Natural killer cell (primary cell): ENCODE data around the gene SP3. TPM values are rescaled to one million over a fixed set of nuclear protein-coding genes. Genes with fewer than 3 reads are reported as not detected.

Source experiments
- ATAC-seq, 3 donors: fragments of 150-1000 bp in 2 of 3; fragments of 200-7000 bp in 1 of 3; cut with Tn5 transposase; 1 replicate in 1 of 3; 2 replicates in 2 of 3; pipeline ENCODE4 v1.10.0; 2021; ENCODE audit warnings: mild to moderate bottlenecking in 2 of 3, moderate library complexity in 2 of 3
- DNase-seq, 2 donors: peaks; one replicate each; pipeline versions ENCODE4 v3.0.0 to v3.0.0-alpha.2; 2013 to 2021; ENCODE audit warnings: mixed read lengths in 1 of 2
- H3K27ac ChIP-seq: one replicate; pipeline ENCODE4 v1.5.1; 2013; ENCODE audit warnings: mild to moderate bottlenecking, low read length
- H3K27me3 ChIP-seq: one replicate; pipeline ENCODE4 v1.6.1; 2013; ENCODE audit warnings: low read length; ENCODE audit not compliant: control insufficient read depth, insufficient read depth
- H3K36me3 ChIP-seq: one replicate; pipeline ENCODE4 v1.6.1; 2013; ENCODE audit warnings: low read length; ENCODE audit not compliant: control insufficient read depth, insufficient read depth
- H3K4me1 ChIP-seq: one replicate; pipeline ENCODE4 v1.6.1; 2013; ENCODE audit warnings: low read length; ENCODE audit not compliant: control insufficient read depth, insufficient read depth
- H3K4me3 ChIP-seq: one replicate; pipeline ENCODE4 v1.5.1; 2013; ENCODE audit warnings: low read length
- H3K9me3 ChIP-seq: one replicate; pipeline ENCODE4 v1.6.1; 2013; ENCODE audit warnings: low read length; ENCODE audit not compliant: control insufficient read depth, insufficient read depth
- H3K27ac Mint-ChIP-seq, 2 donors: one replicate each; pipeline ENCODE4 v1.8.0; 2022; ENCODE audit warnings: mild to moderate bottlenecking in 2 of 2, mixed read lengths in 2 of 2, moderate library complexity in 1 of 2
- H3K27me3 Mint-ChIP-seq, 2 donors: one replicate each; pipeline ENCODE4 v1.8.0; 2022; ENCODE audit warnings: low read depth in 2 of 2, mixed read lengths in 2 of 2
- H3K36me3 Mint-ChIP-seq: one replicate; pipeline ENCODE4 v1.8.0; 2022; ENCODE audit warnings: mixed read lengths
- H3K4me1 Mint-ChIP-seq, 2 donors: one replicate each; pipeline ENCODE4 v1.8.0; 2022; ENCODE audit warnings: mixed read lengths in 2 of 2
- H3K4me3 Mint-ChIP-seq: one replicate; pipeline ENCODE4 v1.8.0; 2022; ENCODE audit warnings: mild to moderate bottlenecking, moderate library complexity, mixed read lengths
- H3K9me3 Mint-ChIP-seq, 2 donors: one replicate each; pipeline ENCODE4 v1.8.0; 2022; ENCODE audit warnings: mixed read lengths in 2 of 2
- CTCF ChIP-seq: fragments of 200-600 bp; IDR thresholded peaks from one replicate; pipeline ENCODE4 v1.8.0; 2022; ENCODE audit warnings: antibody characterized with exemption
- WGBS: methylation state at CpG from one replicate; pipeline ENCODE4 v1.1.7; 2013; ENCODE audit warnings: missing lambda C conversion rate; ENCODE audit not compliant: insufficient coverage; 5-methylcytosine and 5-hydroxymethylcytosine counted together
- intact Hi-C: fragments of 100-400 bp; cut with micrococcal nuclease; formaldehyde crosslinking; loops from one replicate; pipeline ENCODE4 v1.14.2; 2022
- total RNA-seq, 4 donors: library from RNA; stranded (reverse); fragments of 120-200 nt in 1 of 4; gene quantifications; one replicate each; pipeline versions ENCODE4 v1.2.3 to v1.2.4, GENCODE V29; 2013 to 2022

The SP3 gene
- total RNA-seq, 3 donors from 2014 or later (not counting 1 experiment from before 2014, with no cell fraction given) = 179 to 200 (median 188) TPM

- H3K27me3 ChIP-seq = no peaks in the 10 kb centered on the region
- no peak for ATAC-seq
- no peak for TF ChIP-seq CTCF
- H3K27me3 Mint-ChIP-seq = peaks cover 3 to 6% of the 10 kb centered on the region in 2 donors
- no peak overlapping the region for H3K27ac Mint-ChIP-seq
- no peaks in the 10 kb centered on the region for H3K4me1 ChIP-seq
- no peaks in the 10 kb centered on the region for H3K9me3 Mint-ChIP-seq
- H3K4me3 Mint-ChIP-seq = no peak overlapping the region
- H3K9me3 ChIP-seq = no peaks in the 10 kb centered on the region
- DNase-seq = no peak
- H3K4me1 Mint-ChIP-seq = no peaks in the 10 kb centered on the region
- no peak overlapping the region for H3K4me3 ChIP-seq
- WGBS = 87% methylated on average over 6 of the region's 6 CpGs
- intact Hi-C loops = no loop called here
- no peaks in the 10 kb centered on the region for H3K36me3 Mint-ChIP-seq
- H3K36me3 ChIP-seq = no peaks in the 10 kb centered on the region
- H3K27ac ChIP-seq = no peak overlapping the region
Observed at GRCh38 chr2:173990245-173990644, 25.1 kb upstream of the SP3 start.

- no peak for ATAC-seq
- Histone ChIP-seq H3K9me3 (no peaks in the 10 kb centered on the region), H3K36me3 (no peaks in the 10 kb centered on the region), H3K27ac (no peak overlapping the region), H3K27me3 (no peaks in the 10 kb centered on the region), H3K4me3 (no peak overlapping the region), H3K4me1 (no peaks in the 10 kb centered on the region)
- H3K4me3 Mint-ChIP-seq = no peak overlapping the region
- no peak for DNase-seq
- intact Hi-C loops = no loop called here
- H3K27me3 Mint-ChIP-seq = peaks cover 3 to 6% of the 10 kb centered on the region in 2 donors
- no CpG with 5 or more reads among the region's 1 CpG for WGBS
- H3K27ac Mint-ChIP-seq = no peak overlapping the region
- no peak for TF ChIP-seq CTCF
- no peaks in the 10 kb centered on the region for H3K9me3 Mint-ChIP-seq
- no peaks in the 10 kb centered on the region for H3K36me3 Mint-ChIP-seq
- H3K4me1 Mint-ChIP-seq = no peaks in the 10 kb centered on the region
Observed at GRCh38 chr2:173989884-173990215, 24.7 kb upstream of the SP3 start.

- intact Hi-C loops = no loop called here
- TF ChIP-seq CTCF = no peak
- Mint-ChIP-seq H3K27me3 (peaks cover 3 to 6% of the 10 kb centered on the region in 2 donors), H3K27ac (no peak overlapping the region), H3K9me3 (no peaks in the 10 kb centered on the region), H3K4me1 (no peaks in the 10 kb centered on the region), H3K36me3 (no peaks in the 10 kb centered on the region), H3K4me3 (no peak overlapping the region)
- Histone ChIP-seq H3K36me3 (no peaks in the 10 kb centered on the region), H3K27me3 (no peaks in the 10 kb centered on the region), H3K9me3 (no peaks in the 10 kb centered on the region), H3K4me3 (no peak overlapping the region), H3K27ac (no peak overlapping the region), H3K4me1 (no peaks in the 10 kb centered on the region)
- 73% methylated on average over 7 of the region's 7 CpGs for WGBS
- ATAC-seq = no peak
- DNase-seq = no peak
Observed at GRCh38 chr2:173989160-173989883, 24.1 kb upstream of the SP3 start.

- TF ChIP-seq CTCF = no peak
- Mint-ChIP-seq H3K9me3 (no peaks in the 10 kb centered on the region), H3K27me3 (peaks cover 0 to 4% of the 10 kb centered on the region in 2 donors), H3K36me3 (no peaks in the 10 kb centered on the region), H3K27ac (no peak overlapping the region), H3K4me3 (no peak overlapping the region), H3K4me1 (no peaks in the 10 kb centered on the region)
- 100% methylated on average over 2 of the region's 2 CpGs for WGBS
- Histone ChIP-seq H3K27me3 (no peaks in the 10 kb centered on the region), H3K4me1 (no peaks in the 10 kb centered on the region), H3K27ac (no peak overlapping the region), H3K36me3 (no peaks in the 10 kb centered on the region), H3K4me3 (no peak overlapping the region), H3K9me3 (no peaks in the 10 kb centered on the region)
- DNase-seq (no peak), ATAC-seq (no peak)
- intact Hi-C loops = no loop called here
Observed at GRCh38 chr2:173986805-173987204, 21.6 kb upstream of the SP3 start.
